NOMO-1 treated with DMSO at 0.1 percent for 48 hours (cell line): ENCODE measurements around the gene MMS22L.

Experiments
- DNase-seq: peaks from one replicate; lab custom pipeline; 2025; ENCODE audit not compliant: unreplicated experiment; lab: John Stamatoyannopoulos, UW

MMS22L gene

DNA sequence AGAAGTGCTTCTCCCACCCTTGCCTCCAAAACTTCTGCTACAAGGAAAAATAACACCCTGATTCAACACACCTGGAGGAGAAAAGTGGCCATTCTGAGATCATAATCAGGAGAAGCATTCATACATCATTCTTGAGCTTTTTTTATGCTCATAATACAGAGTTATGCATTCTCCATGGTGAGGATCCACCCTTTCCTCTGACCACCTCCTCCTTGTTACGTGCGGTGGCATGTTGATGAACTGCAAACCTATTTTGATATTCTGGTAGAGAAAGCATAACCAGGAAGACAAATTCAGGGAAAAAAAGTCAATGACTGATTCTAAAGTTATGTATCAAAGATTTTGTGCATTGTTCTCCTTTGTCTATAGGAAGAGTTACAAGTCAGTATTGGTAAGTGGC is 188.6 kb downstream of the MMS22L start:
- no peak for DNase-seq

DNA sequence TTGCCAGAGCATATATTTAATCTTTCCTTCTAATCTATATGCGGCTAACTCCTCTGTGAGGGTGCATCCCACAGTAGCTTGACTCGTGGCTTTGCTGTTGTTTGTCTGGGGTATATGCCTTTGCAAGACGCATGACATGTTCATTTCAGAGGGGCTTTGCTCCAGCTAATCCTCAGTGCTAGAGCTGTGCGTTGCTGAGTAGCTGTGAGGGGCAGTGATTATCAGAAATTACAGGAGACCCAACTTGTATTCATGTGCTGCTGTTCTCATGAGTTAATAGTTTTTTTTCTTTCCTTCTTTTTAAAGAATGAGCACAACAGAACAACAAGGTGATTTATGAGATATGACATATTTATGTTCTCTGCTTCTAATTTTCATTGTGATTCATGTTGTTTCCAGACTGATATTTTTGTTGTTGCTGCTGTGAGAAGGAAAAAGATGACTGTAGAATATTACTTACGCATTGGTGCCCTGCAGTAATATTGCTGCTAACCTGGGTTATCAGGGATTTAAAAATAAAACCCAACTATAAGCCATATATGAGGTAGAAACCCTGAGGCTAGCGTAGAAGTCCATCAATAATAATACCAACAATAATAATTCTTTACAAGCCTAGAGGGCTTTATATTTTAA is 190.2 kb downstream of the MMS22L start:
- DNase-seq, result no peak
